GM10266 (cell line): ENCODE results near the gene PTTG2.

Source experiments
- DNase-seq: peaks from one replicate; pipeline ENCODE4 v3.0.0; 2012; ENCODE audit errors: extremely low spot score
- CTCF ChIP-seq: IDR thresholded peaks from 2 replicates; pipeline ENCODE4 v1.5.1; 2012; ENCODE audit warnings: mild to moderate bottlenecking, low read depth; ENCODE audit not compliant: control insufficient read depth, insufficient read depth; ENCODE audit errors: missing control alignments

PTTG2 gene

GRCh38 chr4:37995299-37995821 lies 35.2 kb downstream of the PTTG2 start:
- DNase-seq: no peak
- no peak for TF ChIP-seq CTCF

DNA sequence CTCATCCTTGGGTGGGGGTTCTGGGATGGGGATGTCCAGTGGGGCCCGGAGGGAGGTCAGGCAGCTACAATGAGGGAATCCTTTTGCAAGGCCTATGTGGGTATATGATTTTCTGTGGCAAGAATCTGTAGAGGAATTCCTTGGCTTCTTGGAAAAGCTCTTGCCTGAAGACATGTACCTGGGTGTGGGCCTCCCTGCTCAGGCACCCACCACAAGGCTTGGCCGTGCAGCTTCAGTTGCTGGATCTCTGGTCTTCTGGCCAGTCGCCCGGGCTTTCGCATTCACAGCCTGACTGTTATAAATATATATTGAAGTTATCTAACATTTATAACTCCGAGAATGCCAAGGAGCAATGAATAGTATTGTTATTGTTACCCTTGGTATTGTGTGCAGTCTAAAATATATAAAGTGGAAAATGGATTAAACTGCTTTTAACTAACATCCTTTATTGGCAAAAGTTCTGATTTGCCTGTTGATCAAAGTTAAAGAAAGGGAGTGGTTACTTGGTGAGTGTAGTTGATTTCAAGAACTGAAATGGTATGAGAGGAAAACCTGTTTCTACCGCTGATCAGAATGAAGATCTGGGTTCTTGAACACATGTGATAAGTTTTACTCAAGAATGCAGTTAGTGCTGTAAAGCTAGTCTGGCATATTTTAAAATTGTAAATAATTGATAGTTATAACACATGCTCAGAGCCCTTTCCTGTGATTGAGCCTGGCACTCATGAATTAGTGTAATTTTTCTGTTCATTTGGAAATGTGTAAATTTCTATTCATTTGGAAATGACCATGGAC lies 36.0 kb downstream of the PTTG2 start:
- DNase-seq: no peak
- TF ChIP-seq CTCF: no peak

DNA sequence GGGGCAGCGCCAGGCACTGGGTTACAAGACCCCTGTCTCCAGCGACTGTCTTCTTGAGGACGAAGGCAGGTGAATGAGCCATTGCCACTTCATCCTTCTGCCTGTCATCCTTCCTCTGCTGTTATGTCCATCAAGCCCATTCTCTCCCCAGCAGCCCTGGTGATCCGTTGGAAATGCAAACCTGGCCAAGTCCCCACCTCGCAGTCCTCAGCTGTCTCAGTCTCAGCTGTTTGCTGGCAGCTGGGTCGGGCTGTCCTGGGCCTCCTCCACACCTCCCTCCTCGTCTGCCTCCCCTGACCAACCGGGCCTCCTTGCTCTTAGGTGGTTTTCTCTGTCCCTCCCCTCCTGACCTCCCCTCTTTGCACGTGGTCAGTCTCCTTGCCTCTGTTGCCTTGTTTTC lies 38.0 kb downstream of the PTTG2 start:
- no peak for TF ChIP-seq CTCF
- DNase-seq: no peak

DNA sequence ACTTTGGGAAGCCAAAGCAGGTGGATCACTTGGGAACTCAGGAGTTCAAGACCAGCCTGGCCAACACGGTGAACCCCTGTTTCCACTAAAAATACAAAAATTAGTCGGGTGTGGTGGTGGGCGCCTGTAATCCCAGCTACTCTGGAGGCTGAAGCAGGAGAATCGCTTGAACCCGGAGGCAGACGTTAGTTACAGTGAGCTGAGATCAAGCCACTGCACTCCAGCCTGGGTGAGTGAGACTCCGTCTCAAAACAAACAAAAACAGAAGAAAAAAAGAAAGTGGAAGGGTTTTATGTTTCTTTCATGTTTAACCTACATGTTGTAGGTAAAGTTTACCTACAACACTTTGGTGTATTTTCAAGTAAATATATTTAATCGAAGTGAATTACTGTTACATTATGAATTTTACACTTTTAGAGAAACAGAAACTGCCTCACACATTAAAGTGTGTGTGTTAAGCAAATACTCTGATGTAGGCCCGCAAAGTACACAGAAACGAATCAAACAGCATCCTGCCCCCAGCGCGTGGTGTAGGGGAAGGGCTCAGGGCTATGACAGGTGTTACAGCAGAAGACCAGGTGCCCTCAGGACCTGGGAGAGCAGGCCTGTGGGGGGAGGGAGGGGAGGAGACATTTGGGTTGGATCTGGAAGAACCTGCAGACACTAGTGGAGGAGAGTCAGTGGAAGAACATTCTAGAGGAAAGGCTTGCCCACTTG lies 39.0 kb downstream of the PTTG2 start:
- DNase-seq: no peak
- no peak for TF ChIP-seq CTCF

DNA sequence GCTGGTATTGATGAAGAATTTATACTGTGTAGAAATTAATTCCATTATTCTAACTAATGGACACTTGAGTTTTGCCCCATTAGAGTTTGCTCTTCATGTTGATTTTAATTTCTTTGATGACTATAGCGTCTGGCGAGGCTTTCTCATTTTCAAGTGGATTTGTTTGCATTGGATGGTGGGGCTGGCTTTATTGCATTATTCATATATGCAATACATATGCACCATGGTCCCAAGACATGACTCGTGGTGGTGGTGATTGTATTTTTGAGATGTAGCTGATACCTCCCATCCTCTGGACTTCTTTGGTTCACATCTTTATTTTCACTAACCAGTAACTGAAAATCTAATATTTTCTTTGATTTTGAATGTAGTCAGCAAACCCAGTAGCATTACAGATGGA lies 39.8 kb downstream of the PTTG2 start:
- TF ChIP-seq CTCF: no peak
- no peak for DNase-seq

GRCh38 chr4:38001927-38002326 lies 41.7 kb downstream of the PTTG2 start:
- TF ChIP-seq CTCF: no peak

More at GRCh38 chr4:38001927-38002326, 41.7 kb downstream of the PTTG2 start:
- DNase-seq: no peak
